HG03066 (cell line): ENCODE data around the gene RAG1.
A peak's percentile ranks its signal among the peaks of the same experiment; 100 is the strongest.
"Not testable (repeated sequence)": the region's sequence is repeated elsewhere in the genome, so short reads cannot be mapped to it uniquely, and the experiment has no call there.

Experiments
- ATAC-seq: cut with Tn5 transposase; IDR thresholded peaks from one replicate; pipeline ENCODE4 v1.9.1; 2021; ENCODE audit warnings: low read depth; ENCODE audit not compliant: unreplicated experiment

The RAG1 gene

GRCh38 chr11:36567694-36568093 lies at the start of gene RAG1:
TSS of gene RAG1 (plus strand) at chr11:36568007. CDS start at chr11:36573305, 5,298 bp downstream.
- no peak for ATAC-seq

DNA sequence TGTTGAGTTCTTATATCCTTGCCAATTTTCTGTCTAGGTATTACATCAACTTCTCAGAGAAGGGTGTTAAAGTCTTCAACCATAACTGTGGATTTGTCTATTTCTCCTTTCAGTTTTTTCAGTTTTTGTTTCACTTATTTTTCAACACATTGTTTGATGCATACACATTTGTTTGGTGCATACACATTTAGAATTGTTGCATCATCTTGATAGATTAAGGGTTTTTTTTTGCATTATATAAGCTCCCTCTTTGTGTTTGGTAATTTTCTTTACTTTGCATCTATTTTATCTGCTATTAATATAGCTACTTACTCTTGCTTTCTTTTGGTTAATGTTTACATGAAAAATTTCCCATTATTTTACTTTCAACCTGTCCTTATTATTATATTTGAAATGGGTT lies 37.0 kb upstream of the RAG1 start:
- no peak for ATAC-seq

GRCh38 chr11:36532941-36533601 lies 34.7 kb upstream of the RAG1 start:
- no peak for ATAC-seq

- no peak for ATAC-seq
These were observed 33.4 kb upstream of the RAG1 start for GRCh38 chr11:36534276-36534840.

- peak; percentile 98 for ATAC-seq
These were observed 26.8 kb upstream of the RAG1 start for GRCh38 chr11:36540998-36541397.

DNA sequence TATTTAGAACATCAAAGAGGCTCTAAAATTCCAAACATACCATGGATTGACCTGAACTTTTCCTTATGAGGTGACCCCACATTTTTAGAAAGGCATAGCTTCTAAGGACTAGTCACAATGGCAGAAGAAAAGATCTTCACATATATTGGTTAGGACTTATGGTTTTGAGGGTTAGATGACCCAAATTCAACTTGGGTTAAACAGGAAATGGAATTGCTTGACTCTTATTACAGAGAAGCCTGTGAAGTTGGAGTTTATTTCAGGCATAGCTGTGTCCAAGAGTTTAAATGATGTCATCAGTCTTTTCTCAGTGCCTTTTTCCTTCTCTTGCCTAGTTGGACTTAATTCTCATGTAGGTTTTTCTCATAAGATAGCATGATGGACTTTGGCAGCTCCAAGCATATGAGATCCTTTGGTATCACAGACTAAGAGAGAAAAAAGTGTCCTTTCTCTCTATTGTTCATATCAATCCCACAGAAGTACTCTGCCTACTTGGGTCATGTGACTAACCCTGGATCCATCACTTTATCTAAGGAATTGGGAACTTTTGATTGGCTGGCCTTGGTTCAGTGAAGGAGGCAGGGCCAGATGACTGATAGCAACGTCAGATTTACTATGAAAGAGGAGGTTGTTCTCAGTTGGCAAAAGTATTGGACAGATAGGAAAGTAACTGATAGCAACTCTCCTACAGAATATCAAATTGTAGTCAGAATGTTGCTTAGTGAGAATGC lies 17.3 kb upstream of the RAG1 start:
- no peak for ATAC-seq

GRCh38 chr11:36557390-36557789 lies 10.4 kb upstream of the RAG1 start:
- ATAC-seq = not testable (repeated sequence)

DNA sequence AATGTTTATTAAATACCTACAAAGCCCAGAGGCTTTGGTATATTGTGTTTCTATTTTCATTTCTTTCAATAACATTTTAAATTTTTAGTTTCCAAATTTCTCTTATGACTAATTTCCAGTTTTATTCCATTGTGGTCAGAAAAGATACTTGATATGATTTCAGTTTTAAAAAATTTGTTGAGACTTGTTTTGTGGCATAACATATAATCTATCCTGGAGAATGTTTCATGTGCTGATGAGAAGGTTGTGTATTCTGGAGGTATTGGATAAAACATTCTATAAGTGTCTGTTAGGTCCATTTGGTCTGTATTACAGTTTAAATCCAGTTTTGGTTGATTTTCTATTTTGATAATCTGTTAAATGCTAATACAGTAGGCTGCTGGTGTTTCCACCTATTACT lies 9.8 kb upstream of the RAG1 start:
- ATAC-seq = no peak

DNA sequence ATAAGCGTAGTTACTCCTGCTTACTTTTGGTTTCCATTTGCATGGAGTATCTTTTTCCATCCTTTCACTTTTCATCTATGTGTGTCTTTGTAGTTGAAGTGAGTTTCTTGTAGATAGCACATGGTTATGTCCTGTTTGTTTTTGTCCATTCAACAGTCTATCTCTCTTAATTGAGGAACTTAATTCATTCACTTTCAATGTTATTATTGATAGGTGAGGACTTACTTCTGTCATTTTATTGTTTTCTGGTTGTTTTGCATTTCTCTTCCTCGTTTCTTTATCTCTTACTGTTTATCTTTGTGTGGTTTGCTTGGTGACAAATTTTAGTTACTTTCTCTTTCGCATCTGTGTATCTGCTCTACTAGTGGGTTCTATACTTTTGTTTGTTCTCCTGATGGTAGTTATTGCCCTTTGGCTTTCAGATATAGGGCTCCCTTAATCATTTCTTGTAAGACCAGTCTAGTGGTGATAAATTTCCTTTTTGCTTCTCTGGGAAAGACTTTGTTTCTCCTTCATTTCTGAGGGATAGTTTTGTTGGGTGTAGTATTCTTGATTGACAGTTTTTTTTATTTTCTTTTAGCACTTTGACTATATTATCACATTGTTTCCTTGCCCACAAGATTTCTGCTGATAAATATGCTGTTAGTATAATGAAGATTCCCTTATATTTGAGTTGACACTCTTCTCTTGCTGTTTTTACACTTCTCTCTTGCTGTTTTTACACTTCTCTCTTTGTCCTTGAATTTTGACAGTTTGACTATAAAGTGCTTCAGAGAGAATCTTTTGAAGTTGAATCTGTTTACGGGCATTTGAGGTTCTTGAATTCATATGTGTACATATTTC lies 9.0 kb upstream of the RAG1 start:
- peak; percentile 91 for ATAC-seq

DNA sequence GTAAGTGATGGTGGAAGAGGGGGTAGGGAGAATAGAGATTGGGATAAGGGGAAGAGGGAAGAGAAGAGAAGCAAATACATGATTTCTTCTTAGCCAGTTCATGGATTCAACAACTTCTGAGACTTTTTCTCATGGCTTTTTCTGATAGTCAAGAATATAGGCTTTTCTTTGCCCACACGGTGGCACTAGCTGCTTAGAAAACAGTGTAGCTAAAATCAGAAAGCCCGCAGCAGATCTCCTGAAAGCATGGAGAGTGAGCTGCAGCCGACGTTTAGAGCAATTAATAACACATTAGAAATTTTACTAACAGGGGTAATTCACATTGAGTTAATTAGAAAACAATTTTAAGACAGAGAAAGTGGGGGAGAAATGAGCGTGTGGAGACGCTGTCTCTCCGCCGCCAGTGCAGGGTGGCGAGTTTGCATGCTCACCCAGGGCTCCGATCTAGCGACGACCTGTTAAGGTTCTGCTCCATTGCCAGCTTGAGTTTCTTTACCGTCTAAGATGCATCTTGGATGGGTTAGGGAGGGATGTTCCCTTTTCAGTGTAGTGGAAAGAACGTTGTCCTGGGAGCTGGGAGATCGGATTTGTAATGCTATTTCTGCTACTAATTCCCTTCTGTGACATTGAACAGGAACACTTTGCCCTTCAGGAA lies 3.3 kb upstream of the RAG1 start:
- no peak for ATAC-seq

- no peak for ATAC-seq
These were observed 2.7 kb upstream of the RAG1 start for GRCh38 chr11:36565031-36565610.

DNA sequence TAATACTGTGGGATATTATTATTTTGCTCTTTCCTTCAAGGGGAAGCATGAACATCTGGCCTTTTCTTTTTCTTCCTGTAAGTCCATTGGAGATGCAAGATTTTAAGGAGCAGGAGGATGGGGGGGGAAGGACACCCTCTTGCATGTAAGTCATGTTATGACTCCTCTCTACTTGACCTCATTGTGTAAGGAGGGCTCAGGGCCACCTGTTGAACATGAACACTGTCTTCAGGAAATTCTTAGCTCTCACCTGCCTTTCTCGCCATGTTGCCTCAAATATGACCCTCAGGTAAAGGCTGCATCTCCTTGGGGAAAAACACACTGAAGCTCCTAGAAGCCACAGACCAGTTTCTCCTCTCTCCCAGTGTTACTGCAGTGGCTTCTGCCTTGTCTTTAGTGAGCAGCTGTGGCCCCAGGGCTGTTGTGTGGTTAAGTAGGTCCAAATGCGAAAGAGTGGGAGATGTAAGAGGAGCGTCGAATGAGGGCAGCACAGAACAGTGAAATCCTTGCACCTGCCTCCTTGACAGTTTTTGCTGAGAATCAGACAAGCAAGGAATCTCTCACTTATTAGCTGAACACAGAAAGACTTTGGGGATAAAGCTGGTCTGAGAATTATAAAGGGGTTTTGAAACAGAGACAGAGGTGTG lies 1.3 kb upstream of the RAG1 start:
- no peak for ATAC-seq

DNA sequence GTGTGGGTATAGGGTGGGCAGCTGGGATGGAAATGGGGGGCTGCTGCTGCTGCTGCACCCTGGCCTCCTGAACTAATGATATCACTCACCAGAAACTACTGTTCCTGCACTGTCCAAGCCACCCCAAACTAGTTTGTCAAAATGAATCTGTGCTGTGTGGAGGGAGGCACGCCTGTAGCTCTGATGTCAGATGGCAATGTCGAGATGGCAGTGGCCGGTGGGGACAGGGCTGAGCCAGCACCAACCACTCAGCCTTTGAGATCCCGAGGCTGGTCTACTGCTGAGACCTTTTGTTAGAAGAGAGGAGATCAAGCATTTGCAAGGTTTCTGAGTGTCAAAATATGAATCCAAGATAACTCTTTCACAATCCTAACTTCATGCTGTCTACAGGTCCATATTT lies 1.3 kb downstream of the RAG1 start:
- no peak for ATAC-seq

GRCh38 chr11:36574486-36574885 lies 6.7 kb downstream of the RAG1 start:
- ATAC-seq = no peak

DNA sequence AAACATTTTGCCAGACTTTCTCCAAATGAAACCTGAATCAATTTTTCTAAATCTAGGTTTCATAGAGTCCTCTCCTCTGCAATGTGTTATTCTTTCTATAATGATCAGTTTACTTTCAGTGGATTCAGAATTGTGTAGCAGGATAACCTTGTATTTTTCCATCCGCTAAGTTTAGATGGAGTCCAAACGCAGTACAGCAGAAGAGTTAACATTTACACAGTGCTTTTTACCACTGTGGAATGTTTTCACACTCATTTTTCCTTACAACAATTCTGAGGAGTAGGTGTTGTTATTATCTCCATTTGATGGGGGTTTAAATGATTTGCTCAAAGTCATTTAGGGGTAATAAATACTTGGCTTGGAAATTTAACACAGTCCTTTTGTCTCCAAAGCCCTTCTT lies 9.6 kb downstream of the RAG1 start:
- ATAC-seq = no peak

DNA sequence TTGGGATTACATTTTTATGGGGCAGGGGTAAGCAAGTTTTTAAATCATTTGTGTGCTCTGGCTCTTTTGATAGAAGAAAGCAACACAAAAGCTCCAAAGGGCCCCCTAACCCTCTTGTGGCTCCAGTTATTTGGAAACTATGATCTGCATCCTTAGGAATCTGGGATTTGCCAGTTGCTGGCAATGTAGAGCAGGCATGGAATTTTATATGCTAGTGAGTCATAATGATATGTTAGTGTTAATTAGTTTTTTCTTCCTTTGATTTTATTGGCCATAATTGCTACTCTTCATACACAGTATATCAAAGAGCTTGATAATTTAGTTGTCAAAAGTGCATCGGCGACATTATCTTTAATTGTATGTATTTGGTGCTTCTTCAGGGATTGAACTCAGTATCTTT lies 10.1 kb downstream of the RAG1 start:
- no peak for ATAC-seq

DNA sequence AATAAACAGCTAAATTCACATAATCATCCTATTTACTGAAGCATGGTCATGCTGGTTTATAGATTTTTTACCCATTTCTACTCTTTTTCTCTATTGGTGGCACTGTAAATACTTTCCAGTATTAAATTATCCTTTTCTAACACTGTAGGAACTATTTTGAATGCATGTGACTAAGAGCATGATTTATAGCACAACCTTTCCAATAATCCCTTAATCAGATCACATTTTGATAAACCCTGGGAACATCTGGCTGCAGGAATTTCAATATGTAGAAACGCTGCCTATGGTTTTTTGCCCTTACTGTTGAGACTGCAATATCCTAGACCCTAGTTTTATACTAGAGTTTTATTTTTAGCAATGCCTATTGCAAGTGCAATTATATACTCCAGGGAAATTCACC lies 10.7 kb downstream of the RAG1 start:
- ATAC-seq = no peak

GRCh38 chr11:36581536-36581935 lies 13.7 kb downstream of the RAG1 start:
- ATAC-seq = no peak

- no peak for ATAC-seq
These were observed 15.9 kb downstream of the RAG1 start for GRCh38 chr11:36583667-36584066.

DNA sequence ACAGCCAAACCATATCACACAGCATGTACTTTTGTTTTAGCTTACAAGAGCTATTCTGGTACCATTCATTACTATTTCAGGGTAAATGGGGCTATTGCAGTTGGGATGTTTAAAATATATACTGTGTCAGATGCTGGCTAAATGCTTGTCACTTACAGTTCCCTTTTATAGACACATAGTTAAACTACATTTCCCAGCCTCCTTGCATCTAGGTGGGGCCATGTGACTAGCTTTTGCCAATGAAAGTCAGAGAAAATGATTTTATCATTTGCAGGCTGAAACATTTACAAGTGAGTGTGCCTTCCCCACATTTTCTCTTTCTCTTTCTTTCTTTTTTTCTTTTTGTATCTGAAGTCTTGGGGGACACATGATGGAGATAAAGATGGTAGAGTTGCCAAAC lies 18.7 kb downstream of the RAG1 start:
- no peak for ATAC-seq
